DND-41 (cell line): ENCODE results near the gene DOCK9.

Experiments used
- CTCF ChIP-seq: IDR thresholded peaks from 2 replicates; pipeline ENCODE4 v1.5.1; 2012; ENCODE audit warnings: borderline replicate concordance, low read length, moderate library complexity, mild to moderate bottlenecking; ENCODE audit not compliant: poor library complexity, severe bottlenecking; ENCODE audit errors: extremely low read depth
- EZH2 ChIP-seq: IDR thresholded peaks from 3 replicates; pipeline ENCODE4 v1.6.1; 2012; ENCODE audit warnings: borderline replicate concordance, low read depth, mild to moderate bottlenecking, moderate library complexity, low read length, inconsistent platforms; ENCODE audit not compliant: severe bottlenecking

DNA sequence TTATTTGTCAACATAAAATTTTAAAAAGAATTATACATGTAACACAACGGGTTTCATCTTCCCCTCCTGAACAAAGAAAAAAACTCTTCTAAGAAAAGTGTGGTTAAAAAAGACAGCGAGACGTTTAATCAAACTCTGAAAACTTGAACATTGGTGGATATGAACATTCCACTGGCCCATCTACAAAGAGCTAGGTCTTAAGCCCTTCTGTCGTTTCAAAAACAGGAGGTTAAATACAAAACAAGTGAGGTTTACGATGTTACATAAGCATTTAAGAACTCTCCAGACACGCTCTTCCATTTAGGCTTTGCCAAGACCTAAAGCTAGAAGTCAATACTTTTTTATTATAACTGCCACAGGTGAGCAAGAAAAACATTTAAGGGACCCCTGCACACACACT is 9.4 kb upstream of the DOCK9 start:
- TF ChIP-seq CTCF (no peak), EZH2 (no peak)
